HEK293 (cell line): ENCODE measurements around the gene SLU7.

Source experiments
- CTCF ChIA-PET: fragments of 350-600 bp; formaldehyde crosslinking; extraction: SDS; loops from one replicate; lab custom pipeline; 2021; ENCODE audit warnings: antibody characterized with exemption; lab: Yijun Ruan, JAX
- POLR2A ChIA-PET: fragments of 300-600 bp; formaldehyde crosslinking; extraction: SDS; loops from one replicate; lab custom pipeline; 2020; ENCODE audit warnings: antibody characterized with exemption, inconsistent platforms; lab: Yijun Ruan, JAX
- H3K27ac ChIP-seq: fragments of 200-500 bp; sonication (Bioruptor generic); 2 replicates; pipeline ENCODE4 v1.5.1; 2014; ENCODE audit warnings: low read depth, low read length, control low read depth, inconsistent platforms; ENCODE audit errors: extremely low read depth
- H3K36me3 ChIP-seq, 2 experiments: fragments of 200-500 bp in 1 of 2; sonication (Bioruptor generic) in 1 of 2; 1 replicate in 1 of 2; 2 replicates in 1 of 2; pipeline ENCODE4 v1.5.1; 2014 to 2017; ENCODE audit warnings: inconsistent platforms in 2 of 2, low read length in 2 of 2; ENCODE audit not compliant: control insufficient read depth in 2 of 2, insufficient read depth in 1 of 2
- H3K4me1 ChIP-seq: fragments of 200-500 bp; sonication (Bioruptor generic); 2 replicates; pipeline ENCODE4 v1.5.1; 2014; ENCODE audit warnings: mild to moderate bottlenecking, low read length, inconsistent platforms; ENCODE audit not compliant: control insufficient read depth, insufficient read depth
- H3K4me3 ChIP-seq: 2 replicates; pipeline ENCODE4 v1.5.1; 2011; ENCODE audit warnings: low read depth, mild to moderate bottlenecking, control low read depth, low read length, moderate library complexity
- H3K9me3 ChIP-seq: fragments of 200-500 bp; sonication (Bioruptor generic); 2 replicates; pipeline ENCODE4 v1.5.1; 2014; ENCODE audit warnings: low read depth, low read length, inconsistent platforms; ENCODE audit not compliant: control insufficient read depth, insufficient read depth
- FEZF1 ChIP-seq: fragments of 450-650 bp; formaldehyde crosslinking; IDR thresholded peaks from 2 replicates; pipeline ENCODE4 v1.5.1; 2016; ENCODE audit warnings: missing biosample characterization, missing genetic modification characterization
- HOXA7 ChIP-seq: sonication (generic); formaldehyde crosslinking; IDR thresholded peaks from 2 replicates; pipeline ENCODE4 v1.8.1; 2022; ENCODE audit warnings: missing genetic modification reagents, borderline replicate concordance
- SCRT1 ChIP-seq: fragments of 450-650 bp; formaldehyde crosslinking; IDR thresholded peaks from 2 replicates; pipeline ENCODE4 v1.5.1; 2016; ENCODE audit warnings: missing biosample characterization, missing genetic modification characterization, borderline replicate concordance
- ZBTB21 ChIP-seq: fragments of 450-650 bp; formaldehyde crosslinking; IDR thresholded peaks from 2 replicates; pipeline ENCODE4 v1.5.1; 2017; ENCODE audit warnings: missing biosample characterization, missing genetic modification characterization
- ZNF132 ChIP-seq: fragments of 450-650 bp; formaldehyde crosslinking; IDR thresholded peaks from 2 replicates; pipeline ENCODE4 v1.5.1; 2017; ENCODE audit warnings: missing biosample characterization, missing genetic modification characterization, borderline replicate concordance
- ZNF169 ChIP-seq: fragments of 450-650 bp; formaldehyde crosslinking; IDR thresholded peaks from 2 replicates; pipeline ENCODE4 v1.5.1; 2016; ENCODE audit warnings: missing biosample characterization, missing genetic modification characterization
- ZNF548 ChIP-seq: fragments of 450-650 bp; formaldehyde crosslinking; IDR thresholded peaks from 2 replicates; pipeline ENCODE4 v1.5.1; 2016; ENCODE audit warnings: missing biosample characterization, missing genetic modification characterization
- ZNF571 ChIP-seq: fragments of 450-650 bp; formaldehyde crosslinking; IDR thresholded peaks from 2 replicates; pipeline ENCODE4 v1.5.0; 2017; ENCODE audit warnings: missing biosample characterization, missing genetic modification characterization
- TF ChIP-seq, protein P1 (sequence below): fragments of 450-650 bp; formaldehyde crosslinking; IDR thresholded peaks from 2 replicates; pipeline ENCODE4 v1.5.1; 2016; ENCODE audit warnings: missing biosample characterization, missing genetic modification characterization
- TF ChIP-seq, protein P2 (sequence below): fragments of 450-650 bp; formaldehyde crosslinking; IDR thresholded peaks from 2 replicates; pipeline ENCODE4 v1.5.1; 2016; ENCODE audit warnings: missing biosample characterization, missing genetic modification characterization
- TF ChIP-seq, protein P3 (sequence below): fragments of 450-650 bp; formaldehyde crosslinking; IDR thresholded peaks from 2 replicates; pipeline ENCODE4 v1.5.1; 2016; ENCODE audit warnings: missing biosample characterization, missing genetic modification characterization, low read depth

Gene SLU7

DNA sequence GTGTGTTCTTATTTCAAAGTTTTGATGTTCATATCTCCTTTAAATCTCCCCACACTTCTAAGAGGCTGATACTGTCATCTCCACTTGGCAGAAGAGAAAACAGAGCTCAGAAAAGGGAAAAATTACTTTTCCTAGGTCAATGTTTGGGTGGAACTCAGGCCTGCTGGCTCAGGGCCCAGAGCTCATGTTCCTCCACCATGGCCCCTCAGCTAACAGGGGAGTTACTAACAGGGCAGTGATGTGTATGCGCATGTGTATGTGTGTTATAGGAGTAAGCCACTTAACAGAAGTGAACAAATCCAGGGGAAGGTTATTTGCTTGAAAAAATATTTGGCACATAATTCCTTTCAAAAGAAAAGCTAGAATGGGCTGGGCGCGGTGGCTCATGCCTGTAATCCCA, 51.0 kb downstream of the SLU7 start:
- H3K27ac ChIP-seq, result no peak overlapping the region
- H3K4me3 ChIP-seq, result no peak overlapping the region
- H3K9me3 ChIP-seq, result no peaks in the 10 kb centered on the region
- POLR2A ChIA-PET, result no interaction called here
- no peaks in the 10 kb centered on the region for H3K4me1 ChIP-seq
- H3K36me3 ChIP-seq, result no peaks in the 10 kb centered on the region
- TF ChIP-seq FEZF1 (tag by site-specific recombination), result no peak
- TF ChIP-seq, protein P1, sequence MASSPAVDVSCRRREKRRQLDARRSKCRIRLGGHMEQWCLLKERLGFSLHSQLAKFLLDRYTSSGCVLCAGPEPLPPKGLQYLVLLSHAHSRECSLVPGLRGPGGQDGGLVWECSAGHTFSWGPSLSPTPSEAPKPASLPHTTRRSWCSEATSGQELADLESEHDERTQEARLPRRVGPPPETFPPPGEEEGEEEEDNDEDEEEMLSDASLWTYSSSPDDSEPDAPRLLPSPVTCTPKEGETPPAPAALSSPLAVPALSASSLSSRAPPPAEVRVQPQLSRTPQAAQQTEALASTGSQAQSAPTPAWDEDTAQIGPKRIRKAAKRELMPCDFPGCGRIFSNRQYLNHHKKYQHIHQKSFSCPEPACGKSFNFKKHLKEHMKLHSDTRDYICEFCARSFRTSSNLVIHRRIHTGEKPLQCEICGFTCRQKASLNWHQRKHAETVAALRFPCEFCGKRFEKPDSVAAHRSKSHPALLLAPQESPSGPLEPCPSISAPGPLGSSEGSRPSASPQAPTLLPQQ (tag by site-specific recombination), result no peak
- no peak for TF ChIP-seq HOXA7 (CRISPR knock-in tag)
- CTCF ChIA-PET, result interaction anchor here (0.9 to 1.0 kb wide), 2 partner anchors 23 kb away, joined by 3 read pairs; no protein-coding TSS in a partner anchor

DNA sequence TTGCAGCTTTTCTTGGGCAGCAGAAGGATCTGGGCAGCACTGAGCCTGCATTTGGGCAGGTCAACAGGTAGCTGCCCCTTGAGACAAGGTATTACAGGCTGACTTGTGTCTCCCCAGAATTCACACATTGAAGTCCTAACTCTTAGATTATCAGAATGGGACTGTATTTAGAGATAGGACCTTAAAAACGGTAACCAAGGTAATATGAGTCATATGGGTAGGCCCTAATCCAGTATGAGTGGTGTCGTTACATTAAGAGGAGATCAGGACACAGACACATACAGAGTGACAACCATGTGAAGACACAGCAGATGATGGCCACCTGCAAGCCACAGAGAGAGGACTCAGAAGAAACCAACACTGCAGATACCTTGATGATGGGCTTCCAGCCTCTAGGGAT, 51.6 kb downstream of the SLU7 start:
- Histone ChIP-seq H3K4me1 (no peaks in the 10 kb centered on the region), H3K27ac (no peak overlapping the region), H3K9me3 (no peaks in the 10 kb centered on the region), H3K36me3 (no peaks in the 10 kb centered on the region), H3K4me3 (no peak overlapping the region)
- no peak for TF ChIP-seq ZNF169
- TF ChIP-seq, protein P2, sequence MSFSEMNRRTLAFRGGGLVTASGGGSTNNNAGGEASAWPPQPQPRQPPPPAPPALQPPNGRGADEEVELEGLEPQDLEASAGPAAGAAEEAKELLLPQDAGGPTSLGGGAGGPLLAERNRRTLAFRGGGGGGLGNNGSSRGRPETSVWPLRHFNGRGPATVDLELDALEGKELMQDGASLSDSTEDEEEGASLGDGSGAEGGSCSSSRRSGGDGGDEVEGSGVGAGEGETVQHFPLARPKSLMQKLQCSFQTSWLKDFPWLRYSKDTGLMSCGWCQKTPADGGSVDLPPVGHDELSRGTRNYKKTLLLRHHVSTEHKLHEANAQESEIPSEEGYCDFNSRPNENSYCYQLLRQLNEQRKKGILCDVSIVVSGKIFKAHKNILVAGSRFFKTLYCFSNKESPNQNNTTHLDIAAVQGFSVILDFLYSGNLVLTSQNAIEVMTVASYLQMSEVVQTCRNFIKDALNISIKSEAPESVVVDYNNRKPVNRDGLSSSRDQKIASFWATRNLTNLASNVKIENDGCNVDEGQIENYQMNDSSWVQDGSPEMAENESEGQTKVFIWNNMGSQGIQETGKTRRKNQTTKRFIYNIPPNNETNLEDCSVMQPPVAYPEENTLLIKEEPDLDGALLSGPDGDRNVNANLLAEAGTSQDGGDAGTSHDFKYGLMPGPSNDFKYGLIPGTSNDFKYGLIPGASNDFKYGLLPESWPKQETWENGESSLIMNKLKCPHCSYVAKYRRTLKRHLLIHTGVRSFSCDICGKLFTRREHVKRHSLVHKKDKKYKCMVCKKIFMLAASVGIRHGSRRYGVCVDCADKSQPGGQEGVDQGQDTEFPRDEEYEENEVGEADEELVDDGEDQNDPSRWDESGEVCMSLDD (tag by site-specific recombination), result no peak
- TF ChIP-seq ZNF548 (tag by site-specific recombination), result peak; percentile 59
- ChIA-PET POLR2A (no interaction called here), CTCF (interaction anchor here (1.0 kb wide), 1 partner anchor 22 kb away, joined by 3 read pairs; no protein-coding TSS in a partner anchor)

DNA sequence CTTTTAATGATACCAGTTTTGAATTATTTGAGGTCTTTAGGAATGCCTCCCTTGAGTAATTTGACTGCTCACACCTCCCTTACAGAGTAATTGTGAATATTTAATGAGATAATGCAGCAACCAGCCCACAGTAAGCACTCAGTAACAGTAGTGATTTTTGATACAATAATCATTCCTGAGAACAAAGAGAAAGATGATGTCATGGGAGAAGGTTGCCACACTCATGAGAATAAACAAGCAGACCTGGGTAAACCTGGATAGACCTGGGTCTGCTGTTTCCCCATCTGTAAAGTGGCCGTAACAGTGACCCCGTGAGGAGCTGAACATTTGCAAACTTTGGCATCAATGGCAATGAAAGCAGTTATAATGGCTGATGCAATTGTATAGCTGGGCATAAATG, 52.7 kb downstream of the SLU7 start:
- POLR2A ChIA-PET, result no interaction called here
- Histone ChIP-seq H3K36me3 (no peaks in the 10 kb centered on the region), H3K4me3 (no peak overlapping the region), H3K9me3 (no peaks in the 10 kb centered on the region), H3K27ac (no peak overlapping the region), H3K4me1 (no peaks in the 10 kb centered on the region)
- TF ChIP-seq, protein P3, sequence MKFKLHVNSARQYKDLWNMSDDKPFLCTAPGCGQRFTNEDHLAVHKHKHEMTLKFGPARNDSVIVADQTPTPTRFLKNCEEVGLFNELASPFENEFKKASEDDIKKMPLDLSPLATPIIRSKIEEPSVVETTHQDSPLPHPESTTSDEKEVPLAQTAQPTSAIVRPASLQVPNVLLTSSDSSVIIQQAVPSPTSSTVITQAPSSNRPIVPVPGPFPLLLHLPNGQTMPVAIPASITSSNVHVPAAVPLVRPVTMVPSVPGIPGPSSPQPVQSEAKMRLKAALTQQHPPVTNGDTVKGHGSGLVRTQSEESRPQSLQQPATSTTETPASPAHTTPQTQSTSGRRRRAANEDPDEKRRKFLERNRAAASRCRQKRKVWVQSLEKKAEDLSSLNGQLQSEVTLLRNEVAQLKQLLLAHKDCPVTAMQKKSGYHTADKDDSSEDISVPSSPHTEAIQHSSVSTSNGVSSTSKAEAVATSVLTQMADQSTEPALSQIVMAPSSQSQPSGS (tag by site-specific recombination), result peak; percentile 59
- TF ChIP-seq ZNF132 (tag by site-specific recombination), result no peak
- CTCF ChIA-PET, result interaction anchor here (0.7 kb wide), 1 partner anchor 1025 kb away, joined by 3 read pairs; no protein-coding TSS in a partner anchor

DNA sequence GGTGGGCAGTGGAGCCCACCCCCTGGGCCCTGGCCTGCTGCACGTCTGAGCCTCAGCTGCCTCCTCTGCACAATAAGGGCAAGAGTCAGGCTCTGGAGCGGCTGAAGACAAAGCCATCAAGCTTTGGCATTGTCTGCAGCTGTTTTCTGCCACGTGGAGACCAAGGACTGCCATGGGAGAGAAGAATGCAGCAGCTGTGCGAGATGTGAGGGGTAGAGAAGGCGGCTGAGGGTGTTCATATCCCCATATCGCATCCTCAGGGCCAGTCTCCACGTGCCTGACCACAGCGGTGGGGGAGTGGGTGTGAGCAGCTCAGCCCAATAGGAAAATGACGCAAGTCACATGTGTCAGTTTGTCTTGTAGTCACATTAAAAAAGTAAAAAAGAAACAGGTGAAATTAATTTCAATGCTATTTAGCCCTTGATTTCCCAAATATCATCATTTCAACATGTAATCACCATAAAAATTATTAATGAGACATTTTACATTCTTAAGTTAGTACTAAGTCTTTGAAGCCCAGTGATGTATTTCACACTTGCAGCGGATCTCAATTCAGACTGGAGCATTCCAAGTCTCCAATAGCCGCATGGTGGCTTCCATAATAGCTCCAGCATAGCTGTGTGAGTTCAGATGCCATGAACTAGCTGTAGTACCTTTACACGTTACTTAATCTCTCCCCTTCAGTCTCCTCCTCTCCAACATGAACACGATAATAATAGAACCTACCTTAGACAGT, 55.1 kb downstream of the SLU7 start:
- CTCF ChIA-PET, result interaction anchor here (0.6 kb wide), 1 partner anchor 242 kb away, joined by 3 read pairs; no protein-coding TSS in a partner anchor
- H3K4me1 ChIP-seq, result no peaks in the 10 kb centered on the region
- no peaks in the 10 kb centered on the region for H3K9me3 ChIP-seq
- POLR2A ChIA-PET, result no interaction called here
- no peak overlapping the region for H3K4me3 ChIP-seq
- no peaks in the 10 kb centered on the region for H3K36me3 ChIP-seq
- TF ChIP-seq ZNF571 (no peak), ZBTB21 (tag by site-specific recombination) (no peak), SCRT1 (no peak)
- TF ChIP-seq, protein P2 (tag by site-specific recombination), result no peak
- TF ChIP-seq, all 188 proteins: peak for 0
- H3K27ac ChIP-seq, result no peak overlapping the region
